ENCODE data around the gene TOR1A.

Gene TOR1A

DNA sequence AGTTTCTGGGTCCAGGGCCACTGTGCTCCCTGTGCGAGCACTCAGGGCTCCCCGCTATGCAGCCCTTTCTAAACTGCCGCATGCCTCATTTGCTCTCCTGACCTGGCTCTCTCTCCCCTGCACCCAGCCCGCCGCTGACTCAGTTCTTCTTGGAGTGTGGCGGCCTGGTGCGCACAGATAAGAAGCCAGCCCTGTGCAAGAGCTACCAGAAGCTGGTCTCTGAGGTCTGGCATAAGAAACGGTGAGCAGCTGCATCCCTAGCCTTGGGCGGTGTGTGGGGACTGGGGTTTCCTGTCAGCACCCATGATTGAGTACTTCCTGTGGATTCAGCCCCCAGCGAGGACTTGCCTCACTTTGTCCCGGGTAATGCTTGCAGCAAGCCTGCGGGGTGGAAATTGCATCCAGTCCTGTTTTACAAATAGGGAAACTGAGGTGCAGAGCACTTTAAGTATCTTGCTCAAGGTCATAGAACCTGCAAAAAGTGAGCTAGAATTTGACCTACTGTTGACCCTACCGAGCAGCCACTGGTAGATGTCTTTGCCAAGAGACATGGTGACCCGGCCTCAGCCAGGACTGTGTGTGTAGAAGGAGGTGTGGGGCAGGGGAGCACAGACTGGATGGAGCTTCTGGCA is 39.2 kb upstream of the TOR1A start:
- Histone ChIP-seq H3K27me3 (ENCODE audit: control insufficient read depth, low read length) (no peaks in the 10 kb centered on the region), H3K9me2 (replicated peaks; ENCODE audit: control insufficient read depth, low read length) (no peaks in the 10 kb centered on the region), H3K9me3 (ENCODE audit: control insufficient read depth, insufficient read depth, low read length) (no peaks in the 10 kb centered on the region), H3F3A (ENCODE audit: control insufficient read depth, insufficient read depth) (no peaks in the 10 kb centered on the region), H3K4me2 (ENCODE audit: low read length) (no peak overlapping the region), H3K79me2 (ENCODE audit: control insufficient read depth, low read length) (no peaks in the 10 kb centered on the region), H3K36me3 (ENCODE audit: control insufficient read depth, low read length) (peaks cover 13% of the 10 kb centered on the region; the same call in 1 of the 2 replicates), H3K27ac (ENCODE audit: low read depth, low read length) (no peak overlapping the region), H3K4me1 (ENCODE audit: control insufficient read depth, low read length) (peaks cover 9% of the 10 kb centered on the region; the same call in 1 of the 2 replicates), H4K20me1 (ENCODE audit: control insufficient read depth, insufficient read depth, low read depth, low read length) (no peaks in the 10 kb centered on the region), H3K4me3 (ENCODE audit: low read length) (no peak overlapping the region)
- TF ChIP-seq EZH2phosphoT487 (IDR thresholded peaks at IDR 0.05; ENCODE audit: borderline replicate concordance, low read length), result no peak
- TF ChIP-seq, protein P1, sequence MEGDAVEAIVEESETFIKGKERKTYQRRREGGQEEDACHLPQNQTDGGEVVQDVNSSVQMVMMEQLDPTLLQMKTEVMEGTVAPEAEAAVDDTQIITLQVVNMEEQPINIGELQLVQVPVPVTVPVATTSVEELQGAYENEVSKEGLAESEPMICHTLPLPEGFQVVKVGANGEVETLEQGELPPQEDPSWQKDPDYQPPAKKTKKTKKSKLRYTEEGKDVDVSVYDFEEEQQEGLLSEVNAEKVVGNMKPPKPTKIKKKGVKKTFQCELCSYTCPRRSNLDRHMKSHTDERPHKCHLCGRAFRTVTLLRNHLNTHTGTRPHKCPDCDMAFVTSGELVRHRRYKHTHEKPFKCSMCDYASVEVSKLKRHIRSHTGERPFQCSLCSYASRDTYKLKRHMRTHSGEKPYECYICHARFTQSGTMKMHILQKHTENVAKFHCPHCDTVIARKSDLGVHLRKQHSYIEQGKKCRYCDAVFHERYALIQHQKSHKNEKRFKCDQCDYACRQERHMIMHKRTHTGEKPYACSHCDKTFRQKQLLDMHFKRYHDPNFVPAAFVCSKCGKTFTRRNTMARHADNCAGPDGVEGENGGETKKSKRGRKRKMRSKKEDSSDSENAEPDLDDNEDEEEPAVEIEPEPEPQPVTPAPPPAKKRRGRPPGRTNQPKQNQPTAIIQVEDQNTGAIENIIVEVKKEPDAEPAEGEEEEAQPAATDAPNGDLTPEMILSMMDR (IDR thresholded peaks at IDR 0.05; ENCODE audit: low read depth, low read length, poor library complexity, severe bottlenecking), result no peak

DNA sequence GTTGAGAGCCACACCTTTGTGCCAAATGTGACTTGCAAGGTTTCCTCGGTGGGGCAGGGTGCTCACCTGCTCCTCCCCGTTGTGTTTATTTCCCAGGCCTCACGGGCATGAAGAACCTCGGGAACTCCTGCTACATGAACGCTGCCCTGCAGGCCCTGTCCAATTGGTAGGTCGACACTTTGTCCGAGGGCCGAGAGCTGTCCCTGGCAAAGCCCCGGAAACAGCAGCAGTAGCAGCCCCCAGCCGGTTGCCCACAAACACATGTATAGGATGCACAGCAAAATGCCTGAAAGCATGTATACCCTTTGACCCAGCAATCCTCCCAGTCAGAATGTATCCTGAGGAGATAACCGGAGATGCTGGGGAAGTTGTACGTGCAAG is 37.5 kb upstream of the TOR1A start:
- H3F3A ChIP-seq (ENCODE audit: control insufficient read depth, insufficient read depth), result no peaks in the 10 kb centered on the region
- H3K79me2 ChIP-seq (ENCODE audit: control insufficient read depth, low read length), result no peaks in the 10 kb centered on the region
- H3K4me1 ChIP-seq (ENCODE audit: control insufficient read depth, low read length), result peaks cover 9% of the 10 kb centered on the region; the same call in 1 of the 2 replicates
- H3K27ac ChIP-seq (ENCODE audit: low read depth, low read length), result no peak overlapping the region
- H4K20me1 ChIP-seq (ENCODE audit: control insufficient read depth, insufficient read depth, low read depth, low read length), result no peaks in the 10 kb centered on the region
- no peaks in the 10 kb centered on the region for H3K9me3 ChIP-seq (ENCODE audit: control insufficient read depth, insufficient read depth, low read length)
- H3K9me2 ChIP-seq (replicated peaks; ENCODE audit: control insufficient read depth, low read length), result no peaks in the 10 kb centered on the region
- no peak overlapping the region for H3K4me2 ChIP-seq (ENCODE audit: low read length)
- H3K36me3 ChIP-seq (ENCODE audit: control insufficient read depth, low read length), result peaks cover 13% of the 10 kb centered on the region; the same call in 1 of the 2 replicates
- TF ChIP-seq, protein P1 (IDR thresholded peaks at IDR 0.05; ENCODE audit: low read depth, low read length, poor library complexity, severe bottlenecking), result no peak
- TF ChIP-seq EZH2phosphoT487 (IDR thresholded peaks at IDR 0.05; ENCODE audit: borderline replicate concordance, low read length), result no peak
- H3K4me3 ChIP-seq (ENCODE audit: low read length), result no peak overlapping the region
- no peaks in the 10 kb centered on the region for H3K27me3 ChIP-seq (ENCODE audit: control insufficient read depth, low read length)

DNA sequence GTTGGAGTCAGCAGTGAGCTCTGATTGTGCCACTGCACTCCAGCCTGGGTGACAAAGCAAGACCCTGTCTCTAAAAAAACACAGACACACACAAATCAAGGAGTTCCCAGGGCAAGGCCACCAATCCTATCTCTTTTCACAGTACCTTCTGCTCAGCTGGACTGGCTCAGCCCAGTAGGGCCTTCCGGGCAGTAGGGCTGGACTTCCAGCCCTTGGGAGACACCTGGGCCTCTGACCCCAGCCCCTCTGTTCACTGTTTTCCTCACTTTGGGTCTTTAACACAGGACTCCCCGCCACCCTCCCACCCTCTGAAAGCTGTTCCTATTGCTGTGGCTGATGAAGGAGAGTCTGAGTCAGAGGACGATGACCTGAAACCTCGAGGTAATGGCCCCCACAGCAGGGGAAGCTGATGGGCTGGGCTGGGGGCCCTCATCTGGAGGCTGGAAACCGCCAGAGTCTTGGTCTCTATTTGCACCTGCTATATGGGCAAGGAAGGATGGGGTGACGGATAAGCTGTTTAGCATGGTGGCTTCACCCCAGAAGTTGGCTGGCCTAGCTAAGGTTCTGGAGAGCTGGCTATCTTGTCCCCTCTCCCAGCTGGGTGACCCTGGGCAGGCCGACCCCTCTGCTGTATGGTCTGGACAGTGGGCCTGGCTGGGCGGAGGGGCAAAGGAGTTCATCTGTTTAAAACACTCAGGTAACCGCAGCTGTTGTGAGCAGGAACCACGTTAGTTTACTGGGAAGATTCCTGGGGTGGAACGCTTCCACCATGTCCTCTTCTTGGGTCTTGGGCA is 36.9 kb upstream of the TOR1A start:
- Histone ChIP-seq H3K79me2 (ENCODE audit: control insufficient read depth, low read length) (no peaks in the 10 kb centered on the region), H3K27ac (ENCODE audit: low read depth, low read length) (no peak overlapping the region), H3F3A (ENCODE audit: control insufficient read depth, insufficient read depth) (no peaks in the 10 kb centered on the region), H3K4me2 (ENCODE audit: low read length) (no peak overlapping the region), H3K9me3 (ENCODE audit: control insufficient read depth, insufficient read depth, low read length) (no peaks in the 10 kb centered on the region), H4K20me1 (ENCODE audit: control insufficient read depth, insufficient read depth, low read depth, low read length) (no peaks in the 10 kb centered on the region), H3K27me3 (ENCODE audit: control insufficient read depth, low read length) (no peaks in the 10 kb centered on the region), H3K36me3 (ENCODE audit: control insufficient read depth, low read length) (peaks cover 13% of the 10 kb centered on the region; the same call in 1 of the 2 replicates), H3K9me2 (replicated peaks; ENCODE audit: control insufficient read depth, low read length) (no peaks in the 10 kb centered on the region), H3K4me1 (ENCODE audit: control insufficient read depth, low read length) (peaks cover 9% of the 10 kb centered on the region; the same call in 1 of the 2 replicates), H3K4me3 (ENCODE audit: low read length) (no peak overlapping the region)
- TF ChIP-seq EZH2phosphoT487 (IDR thresholded peaks at IDR 0.05; ENCODE audit: borderline replicate concordance, low read length), result no peak
- TF ChIP-seq, protein P1 (IDR thresholded peaks at IDR 0.05; ENCODE audit: low read depth, low read length, poor library complexity, severe bottlenecking), result no peak
